Measurements from ENCODE around the gene NOS1. TPM values are rescaled to one million over a fixed set of nuclear protein-coding genes. Genes with fewer than 3 reads are reported as not detected.

The NOS1 gene
- total RNA-seq, 1 donor from 2014 or later, result 0.11 TPM

- H3F3A ChIP-seq (ENCODE audit: low read depth), result no peaks in the 10 kb centered on the region
- H3K27ac ChIP-seq, result no peak overlapping the region
- DNase-seq (ENCODE audit: low spot score), result no peak
- no peaks in the 10 kb centered on the region for H3K9me3 ChIP-seq (ENCODE audit: low read depth)
- H3K9me3 Mint-ChIP-seq, result no peaks in the 10 kb centered on the region
- H3K36me3 Mint-ChIP-seq, result peaks cover 42% of the 10 kb centered on the region
- H3K4me3 ChIP-seq, result no peak overlapping the region
- peaks cover 29% of the 10 kb centered on the region for H3K36me3 ChIP-seq
- H3K4me3 Mint-ChIP-seq, result no peak overlapping the region
- peaks cover 17% of the 10 kb centered on the region for H4K20me1 ChIP-seq (ENCODE audit: low read depth)
- no peak overlapping the region for H2AFZ ChIP-seq (replicated peaks)
- H3K4me2 ChIP-seq, result no peak overlapping the region
- H3K27me3 Mint-ChIP-seq (ENCODE audit: insufficient read depth, low read depth), result peaks cover 6% of the 10 kb centered on the region
- H3K4me1 Mint-ChIP-seq, result no peaks in the 10 kb centered on the region
- no peaks in the 10 kb centered on the region for H3K4me1 ChIP-seq
- H3K79me2 ChIP-seq (ENCODE audit: low read depth), result peaks cover 3% of the 10 kb centered on the region
- H3K9ac ChIP-seq, result no peak overlapping the region
- TF ChIP-seq EZH2 (IDR thresholded peaks at IDR 0.05) (no peak), CTCF (IDR thresholded peaks at IDR 0.05) (no peak)
- H3K27ac Mint-ChIP-seq, result no peak overlapping the region
- H3K27me3 ChIP-seq, result no peaks in the 10 kb centered on the region
Observed at GRCh38 chr12:117165342-117165741, 196.1 kb downstream of the NOS1 start.

GRCh38 chr12:117162633-117163032, 198.8 kb downstream of the NOS1 start:
- Histone ChIP-seq H4K20me1 (ENCODE audit: low read depth) (peaks cover 10% of the 10 kb centered on the region), H3K36me3 (peaks cover 11% of the 10 kb centered on the region), H3K9ac (no peak overlapping the region), H3K27ac (no peak overlapping the region), H3K4me3 (no peak overlapping the region), H3K4me2 (no peak overlapping the region), H3K9me3 (ENCODE audit: low read depth) (no peaks in the 10 kb centered on the region), H3K27me3 (no peaks in the 10 kb centered on the region), H3K79me2 (ENCODE audit: low read depth) (no peaks in the 10 kb centered on the region), H3F3A (ENCODE audit: low read depth) (peaks cover 3% of the 10 kb centered on the region), H2AFZ (replicated peaks) (no peak overlapping the region), H3K4me1 (no peaks in the 10 kb centered on the region)
- TF ChIP-seq EZH2phosphoT487 (IDR thresholded peaks at IDR 0.05) (no peak), CTCF (IDR thresholded peaks at IDR 0.05) (no peak), EZH2 (IDR thresholded peaks at IDR 0.05) (no peak)
- no peaks in the 10 kb centered on the region for H3K9me3 Mint-ChIP-seq
- DNase-seq (ENCODE audit: low spot score), result no peak
- H3K36me3 Mint-ChIP-seq, result peaks cover 41% of the 10 kb centered on the region
- no peak overlapping the region for H3K4me3 Mint-ChIP-seq
- peaks cover 6% of the 10 kb centered on the region for H3K27me3 Mint-ChIP-seq (ENCODE audit: insufficient read depth, low read depth)
- peaks cover 10% of the 10 kb centered on the region for H3K4me1 Mint-ChIP-seq
- H3K27ac Mint-ChIP-seq, result no peak overlapping the region

GRCh38 chr12:117162167-117162539, 199.3 kb downstream of the NOS1 start:
- Histone ChIP-seq H4K20me1 (ENCODE audit: low read depth) (peaks cover 10% of the 10 kb centered on the region), H3K4me2 (no peak overlapping the region), H3K4me3 (no peak overlapping the region), H3K9ac (no peak overlapping the region), H3K79me2 (ENCODE audit: low read depth) (no peaks in the 10 kb centered on the region), H3K36me3 (peaks cover 14% of the 10 kb centered on the region), H2AFZ (replicated peaks) (no peak overlapping the region), H3K4me1 (no peaks in the 10 kb centered on the region), H3K9me3 (ENCODE audit: low read depth) (no peaks in the 10 kb centered on the region), H3F3A (ENCODE audit: low read depth) (peaks cover 7% of the 10 kb centered on the region), H3K27ac (no peak overlapping the region), H3K27me3 (no peaks in the 10 kb centered on the region)
- Mint-ChIP-seq H3K4me3 (no peak overlapping the region), H3K4me1 (peaks cover 14% of the 10 kb centered on the region), H3K36me3 (peaks cover 45% of the 10 kb centered on the region), H3K9me3 (no peaks in the 10 kb centered on the region), H3K27ac (no peak overlapping the region), H3K27me3 (ENCODE audit: insufficient read depth, low read depth) (peaks cover 6% of the 10 kb centered on the region)
- DNase-seq (ENCODE audit: low spot score), result no peak
- no peak for TF ChIP-seq CTCF (IDR thresholded peaks at IDR 0.05)
- TF ChIP-seq EZH2phosphoT487 (IDR thresholded peaks at IDR 0.05), result no peak
- no peak for TF ChIP-seq EZH2 (IDR thresholded peaks at IDR 0.05)
